Hepatocyte (in vitro differentiated cells): Measurements from ENCODE around the gene CACHD1.

ENCODE experiments used
- EZH2 ChIP-seq: fragments of 200-600 bp; sonication (generic); IDR thresholded peaks from 2 replicates; pipeline ENCODE4 v1.6.1; 2016; ENCODE audit warnings: antibody characterized with exemption, mild to moderate bottlenecking, borderline replicate concordance
- EZH2phosphoT487 ChIP-seq: fragments of 200-600 bp; sonication (generic); IDR thresholded peaks from one replicate; pipeline ENCODE4 v1.6.1; 2018; ENCODE audit warnings: antibody characterized with exemption, mild to moderate bottlenecking, low read depth, moderate library complexity; ENCODE audit not compliant: unreplicated experiment, severe bottlenecking
- TF ChIP-seq, protein P1 (sequence below): fragments of 200-600 bp; sonication (generic); IDR thresholded peaks from 2 replicates; pipeline ENCODE4 v1.5.1; 2016; ENCODE audit warnings: antibody characterized with exemption, mild to moderate bottlenecking; ENCODE audit not compliant: poor library complexity

DNA sequence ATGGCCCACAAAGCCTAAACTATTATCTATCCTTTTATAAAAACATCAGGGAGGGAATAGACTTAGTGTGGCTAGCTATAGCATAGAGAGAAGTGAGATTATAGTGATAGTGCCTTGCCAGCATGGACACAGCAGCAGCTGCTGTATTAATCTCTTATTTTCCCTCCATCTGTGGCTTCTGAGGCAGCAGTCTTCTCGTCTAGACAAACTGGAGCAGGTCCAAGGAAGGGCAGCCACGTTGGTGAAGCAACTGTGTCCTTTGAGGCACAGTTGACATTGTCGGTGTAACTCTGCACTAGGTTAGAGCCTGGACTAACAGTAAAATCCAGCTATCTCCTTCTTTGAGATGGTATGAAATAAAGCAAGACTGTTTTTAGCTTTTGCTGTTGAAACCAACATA is 131.3 kb downstream of the CACHD1 start:
- TF ChIP-seq, protein P1, sequence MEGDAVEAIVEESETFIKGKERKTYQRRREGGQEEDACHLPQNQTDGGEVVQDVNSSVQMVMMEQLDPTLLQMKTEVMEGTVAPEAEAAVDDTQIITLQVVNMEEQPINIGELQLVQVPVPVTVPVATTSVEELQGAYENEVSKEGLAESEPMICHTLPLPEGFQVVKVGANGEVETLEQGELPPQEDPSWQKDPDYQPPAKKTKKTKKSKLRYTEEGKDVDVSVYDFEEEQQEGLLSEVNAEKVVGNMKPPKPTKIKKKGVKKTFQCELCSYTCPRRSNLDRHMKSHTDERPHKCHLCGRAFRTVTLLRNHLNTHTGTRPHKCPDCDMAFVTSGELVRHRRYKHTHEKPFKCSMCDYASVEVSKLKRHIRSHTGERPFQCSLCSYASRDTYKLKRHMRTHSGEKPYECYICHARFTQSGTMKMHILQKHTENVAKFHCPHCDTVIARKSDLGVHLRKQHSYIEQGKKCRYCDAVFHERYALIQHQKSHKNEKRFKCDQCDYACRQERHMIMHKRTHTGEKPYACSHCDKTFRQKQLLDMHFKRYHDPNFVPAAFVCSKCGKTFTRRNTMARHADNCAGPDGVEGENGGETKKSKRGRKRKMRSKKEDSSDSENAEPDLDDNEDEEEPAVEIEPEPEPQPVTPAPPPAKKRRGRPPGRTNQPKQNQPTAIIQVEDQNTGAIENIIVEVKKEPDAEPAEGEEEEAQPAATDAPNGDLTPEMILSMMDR: no peak
- no peak for TF ChIP-seq EZH2phosphoT487
- TF ChIP-seq EZH2: no peak
